Measurements from ENCODE around the gene PAPLN.
A peak's percentile ranks its signal among the peaks of the same experiment; 100 is the strongest.
"Not testable (repeated sequence)": the region's sequence is repeated elsewhere in the genome, so short reads cannot be mapped to it uniquely, and the experiment has no call there.

PAPLN gene, protein sequence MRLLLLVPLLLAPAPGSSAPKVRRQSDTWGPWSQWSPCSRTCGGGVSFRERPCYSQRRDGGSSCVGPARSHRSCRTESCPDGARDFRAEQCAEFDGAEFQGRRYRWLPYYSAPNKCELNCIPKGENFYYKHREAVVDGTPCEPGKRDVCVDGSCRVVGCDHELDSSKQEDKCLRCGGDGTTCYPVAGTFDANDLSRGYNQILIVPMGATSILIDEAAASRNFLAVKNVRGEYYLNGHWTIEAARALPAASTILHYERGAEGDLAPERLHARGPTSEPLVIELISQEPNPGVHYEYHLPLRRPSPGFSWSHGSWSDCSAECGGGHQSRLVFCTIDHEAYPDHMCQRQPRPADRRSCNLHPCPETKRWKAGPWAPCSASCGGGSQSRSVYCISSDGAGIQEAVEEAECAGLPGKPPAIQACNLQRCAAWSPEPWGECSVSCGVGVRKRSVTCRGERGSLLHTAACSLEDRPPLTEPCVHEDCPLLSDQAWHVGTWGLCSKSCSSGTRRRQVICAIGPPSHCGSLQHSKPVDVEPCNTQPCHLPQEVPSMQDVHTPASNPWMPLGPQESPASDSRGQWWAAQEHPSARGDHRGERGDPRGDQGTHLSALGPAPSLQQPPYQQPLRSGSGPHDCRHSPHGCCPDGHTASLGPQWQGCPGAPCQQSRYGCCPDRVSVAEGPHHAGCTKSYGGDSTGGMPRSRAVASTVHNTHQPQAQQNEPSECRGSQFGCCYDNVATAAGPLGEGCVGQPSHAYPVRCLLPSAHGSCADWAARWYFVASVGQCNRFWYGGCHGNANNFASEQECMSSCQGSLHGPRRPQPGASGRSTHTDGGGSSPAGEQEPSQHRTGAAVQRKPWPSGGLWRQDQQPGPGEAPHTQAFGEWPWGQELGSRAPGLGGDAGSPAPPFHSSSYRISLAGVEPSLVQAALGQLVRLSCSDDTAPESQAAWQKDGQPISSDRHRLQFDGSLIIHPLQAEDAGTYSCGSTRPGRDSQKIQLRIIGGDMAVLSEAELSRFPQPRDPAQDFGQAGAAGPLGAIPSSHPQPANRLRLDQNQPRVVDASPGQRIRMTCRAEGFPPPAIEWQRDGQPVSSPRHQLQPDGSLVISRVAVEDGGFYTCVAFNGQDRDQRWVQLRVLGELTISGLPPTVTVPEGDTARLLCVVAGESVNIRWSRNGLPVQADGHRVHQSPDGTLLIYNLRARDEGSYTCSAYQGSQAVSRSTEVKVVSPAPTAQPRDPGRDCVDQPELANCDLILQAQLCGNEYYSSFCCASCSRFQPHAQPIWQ

DNA sequence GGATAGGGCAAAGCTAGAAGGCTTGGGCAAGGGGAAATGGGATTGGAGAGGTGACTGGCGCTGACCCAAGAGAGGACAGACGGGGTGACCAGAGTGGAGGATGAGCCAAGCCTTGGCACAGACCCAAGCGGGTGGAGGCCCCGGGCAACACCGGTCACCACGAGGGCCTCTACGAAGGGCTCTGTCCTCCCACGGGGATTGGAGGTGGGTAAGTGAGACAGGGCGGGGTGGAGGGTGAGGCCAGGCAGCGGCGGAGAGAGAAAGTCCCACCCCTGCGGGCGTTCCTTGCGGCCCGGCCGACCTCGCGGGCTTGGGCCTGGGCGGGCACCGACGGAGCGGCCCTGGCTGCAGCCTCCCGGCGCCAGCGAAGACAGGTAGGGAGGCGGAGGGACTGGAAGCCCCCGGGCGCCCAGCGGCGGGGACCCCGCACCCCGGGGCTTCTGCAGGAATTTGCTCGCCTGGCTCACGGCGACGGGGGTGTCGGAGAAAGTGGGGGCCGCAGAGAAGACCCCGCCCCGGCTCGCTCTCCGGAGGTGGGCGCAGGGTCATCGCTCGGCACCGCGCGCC, at the start of gene PAPLN:
Gene PAPLN, plus strand, starts transcription at position 288 of the 567 bp plus-strand sequence. CDS start 2,273 bp downstream, outside the sequence.
- peak; percentile 30 for DNase-seq

DNA sequence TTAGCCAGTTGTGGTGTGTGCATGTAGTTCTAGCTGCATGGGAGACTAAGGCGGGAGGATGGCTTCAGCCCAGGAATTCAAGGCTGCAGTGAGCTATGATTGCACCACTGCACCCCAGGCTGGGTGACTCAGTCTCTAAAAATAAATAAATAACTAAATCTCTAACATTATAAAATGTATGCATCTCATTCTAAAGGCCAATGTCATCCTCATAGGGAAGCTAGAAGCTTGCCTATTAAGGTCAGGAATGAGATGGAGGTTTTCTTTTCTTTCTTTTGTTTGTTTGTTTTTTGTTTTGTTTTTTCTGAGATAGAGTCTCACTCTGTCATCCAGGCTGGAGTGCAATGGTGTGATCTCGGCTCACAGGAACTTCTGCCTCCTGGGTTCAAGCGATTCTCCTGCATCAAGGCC, 48.8 kb upstream of the PAPLN start:
- DNase-seq, result no peak

DNA sequence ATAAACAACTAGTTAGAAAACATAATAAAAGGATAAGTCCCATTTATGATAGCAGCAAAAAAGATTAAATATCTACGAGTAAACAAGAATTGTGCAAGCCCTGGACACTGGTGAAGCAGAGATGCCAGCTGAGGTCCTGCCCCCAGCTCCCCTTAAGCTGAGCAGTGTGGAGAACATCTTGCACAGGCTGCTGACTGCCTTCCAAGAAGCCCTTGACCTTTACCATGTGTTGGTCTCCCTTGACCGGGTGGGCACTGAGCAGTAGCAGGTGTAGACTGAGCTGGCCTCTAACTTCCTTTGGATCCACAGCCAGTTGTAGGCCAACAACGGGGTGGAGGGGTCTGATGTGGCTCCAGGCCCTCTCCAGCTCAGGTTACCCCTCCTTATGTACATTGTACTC, 47.7 kb upstream of the PAPLN start:
- DNase-seq, result no peak

DNA sequence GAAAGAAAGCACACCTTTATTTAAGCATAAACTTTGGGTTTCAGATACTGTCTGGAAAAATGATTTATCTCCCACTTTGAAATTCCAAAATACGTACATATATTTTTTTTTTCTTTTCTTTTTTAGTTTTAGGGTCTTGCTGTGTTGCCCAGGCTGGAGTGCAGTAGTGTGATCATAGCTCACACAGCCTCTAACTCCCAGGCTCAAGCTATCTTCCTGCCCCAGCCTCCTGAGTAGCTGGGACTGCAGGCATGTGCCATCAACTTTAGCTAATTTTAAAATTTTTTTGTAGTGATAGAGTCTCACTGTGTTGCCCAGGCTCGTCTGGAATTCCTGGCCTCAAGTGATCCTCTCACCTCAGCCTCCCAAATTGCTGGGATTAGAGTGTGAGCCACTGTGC, 45.9 kb upstream of the PAPLN start:
- no peak for DNase-seq

DNA sequence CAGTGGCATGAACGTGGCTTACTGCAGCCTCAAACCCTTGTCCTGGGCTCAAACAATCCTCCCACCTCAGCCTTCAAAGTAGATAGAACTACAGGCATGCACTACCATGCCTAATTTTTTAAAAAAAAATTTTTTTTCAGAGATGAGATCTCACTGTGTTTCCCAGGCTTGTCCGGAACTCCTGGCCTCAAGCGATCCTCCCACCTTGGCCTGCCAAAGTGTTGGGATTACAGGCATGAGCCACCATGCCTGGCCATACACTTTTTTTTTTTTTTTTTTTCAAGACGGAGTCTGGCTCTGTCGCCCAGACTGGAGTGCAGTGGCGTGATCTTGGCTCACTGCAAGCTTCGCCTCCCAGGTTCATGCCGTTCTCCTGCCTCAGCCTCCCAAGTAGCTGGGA, 43.0 kb upstream of the PAPLN start:
- not testable (repeated sequence) for DNase-seq

DNA sequence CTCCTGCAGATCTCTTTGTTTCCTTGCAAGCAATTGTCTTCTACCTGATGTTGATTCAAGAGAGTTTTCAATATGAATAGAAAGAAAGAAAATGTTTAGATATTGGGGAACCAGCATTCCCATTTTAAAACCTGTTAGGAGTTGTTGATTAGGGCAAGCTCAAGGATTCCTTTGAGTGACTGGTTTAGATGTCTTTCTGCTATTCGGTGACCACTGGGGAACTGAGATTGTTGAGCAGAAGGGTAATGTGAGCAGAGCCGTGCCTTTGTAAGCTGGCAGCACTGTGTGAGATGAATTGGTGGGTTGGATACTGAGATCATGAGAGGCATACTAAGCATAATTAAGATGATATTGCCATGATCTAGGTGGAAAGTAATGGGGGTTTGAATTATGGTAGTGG, 39.1 kb upstream of the PAPLN start:
- no peak for DNase-seq

DNA sequence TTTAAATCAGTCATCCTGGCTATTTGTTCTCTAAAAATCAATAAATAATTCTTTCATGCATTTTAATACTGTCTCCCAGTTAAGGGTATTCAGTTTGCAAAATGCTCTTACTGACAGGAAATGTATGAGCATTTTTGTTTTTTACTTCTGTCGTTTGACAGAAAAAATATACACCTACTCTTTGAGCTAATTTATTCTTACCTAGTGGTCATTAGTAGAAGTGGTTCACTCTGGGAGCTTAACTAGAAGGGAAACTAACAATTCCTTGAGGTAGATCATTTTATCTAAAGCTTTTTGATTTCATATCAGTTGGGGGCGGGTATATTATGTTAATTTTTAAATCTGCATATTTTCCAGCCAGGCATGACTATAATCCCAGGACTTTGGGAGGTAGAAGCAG, 33.8 kb upstream of the PAPLN start:
- no peak for DNase-seq

DNA sequence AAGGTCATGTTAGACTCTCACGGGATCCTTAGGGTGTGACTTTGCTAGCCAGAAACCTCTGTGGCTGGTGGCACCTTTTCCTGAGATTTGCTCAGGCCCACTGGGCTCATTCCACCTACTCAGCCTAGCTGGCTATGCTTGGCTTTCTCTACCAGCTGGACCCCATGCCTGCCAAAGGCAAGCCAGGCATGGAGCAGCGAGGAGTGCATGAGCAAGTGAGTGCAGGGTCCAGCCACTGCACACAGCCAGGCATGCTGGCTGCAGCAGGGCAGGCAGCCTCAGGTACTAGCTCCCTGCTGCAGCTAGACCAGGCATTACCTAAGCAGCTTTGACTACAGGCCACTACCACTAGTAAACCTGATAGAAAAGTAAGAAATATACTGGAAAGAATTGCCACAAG, 29.7 kb upstream of the PAPLN start:
- no peak for DNase-seq

DNA sequence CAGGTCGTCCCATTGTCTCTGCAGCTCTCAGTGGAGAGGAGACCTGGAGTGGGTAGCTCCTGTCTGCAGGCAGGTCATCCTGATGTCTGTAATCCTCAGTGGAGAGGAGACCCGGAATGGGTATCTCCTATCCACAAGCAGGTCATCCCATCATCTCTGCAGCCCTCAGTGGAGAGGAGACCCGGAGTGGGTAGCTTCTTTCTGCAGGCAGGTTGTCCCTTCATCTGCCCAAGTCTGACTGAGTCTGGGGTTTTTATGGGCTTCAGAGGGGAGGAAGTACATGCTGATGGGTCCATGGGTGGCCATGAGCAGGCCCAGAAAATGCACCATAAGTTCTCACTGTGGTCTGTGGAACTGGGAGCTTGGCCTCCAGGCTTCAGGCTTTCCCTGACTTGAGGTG, 28.9 kb upstream of the PAPLN start:
- no peak for DNase-seq

DNA sequence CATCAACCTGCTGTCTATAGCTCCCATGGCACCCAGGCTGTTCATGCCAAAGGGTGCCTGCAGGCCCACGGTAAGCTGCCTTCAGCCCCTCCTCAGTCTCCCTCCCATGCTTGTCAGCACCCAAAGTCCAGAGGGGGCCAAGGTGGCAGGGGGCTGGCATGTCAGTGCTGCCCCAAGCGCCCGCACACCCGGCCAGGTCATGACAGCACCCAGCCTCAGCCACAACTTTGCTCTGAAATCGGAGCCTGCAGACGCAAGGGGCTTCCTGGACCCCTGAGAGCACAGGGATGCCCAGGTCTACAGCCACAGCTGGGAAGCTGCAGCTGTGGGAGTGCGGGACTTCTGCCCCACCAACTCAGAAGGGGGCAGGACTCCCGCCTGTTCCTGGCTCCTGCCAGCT, 28.5 kb upstream of the PAPLN start:
- DNase-seq, result no peak

DNA sequence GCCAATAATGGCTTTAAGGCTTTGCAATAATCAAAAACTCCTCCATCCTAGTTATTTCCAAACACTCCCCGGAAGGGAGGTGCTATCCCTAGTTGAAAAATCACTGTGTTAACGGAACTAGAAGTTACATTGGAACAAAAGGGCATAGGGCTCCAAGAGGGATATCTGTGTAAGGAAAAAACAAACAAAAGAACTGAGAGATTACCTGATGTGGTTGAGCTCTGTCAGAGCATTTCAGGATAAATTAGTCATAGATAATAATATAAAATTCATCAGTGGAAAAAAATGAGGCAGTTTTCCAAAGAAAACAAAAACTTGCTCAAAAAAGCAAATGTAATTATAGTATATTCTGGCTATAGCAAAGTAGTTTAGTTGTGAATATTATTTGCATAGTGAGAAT, 27.4 kb upstream of the PAPLN start:
- DNase-seq, result no peak

DNA sequence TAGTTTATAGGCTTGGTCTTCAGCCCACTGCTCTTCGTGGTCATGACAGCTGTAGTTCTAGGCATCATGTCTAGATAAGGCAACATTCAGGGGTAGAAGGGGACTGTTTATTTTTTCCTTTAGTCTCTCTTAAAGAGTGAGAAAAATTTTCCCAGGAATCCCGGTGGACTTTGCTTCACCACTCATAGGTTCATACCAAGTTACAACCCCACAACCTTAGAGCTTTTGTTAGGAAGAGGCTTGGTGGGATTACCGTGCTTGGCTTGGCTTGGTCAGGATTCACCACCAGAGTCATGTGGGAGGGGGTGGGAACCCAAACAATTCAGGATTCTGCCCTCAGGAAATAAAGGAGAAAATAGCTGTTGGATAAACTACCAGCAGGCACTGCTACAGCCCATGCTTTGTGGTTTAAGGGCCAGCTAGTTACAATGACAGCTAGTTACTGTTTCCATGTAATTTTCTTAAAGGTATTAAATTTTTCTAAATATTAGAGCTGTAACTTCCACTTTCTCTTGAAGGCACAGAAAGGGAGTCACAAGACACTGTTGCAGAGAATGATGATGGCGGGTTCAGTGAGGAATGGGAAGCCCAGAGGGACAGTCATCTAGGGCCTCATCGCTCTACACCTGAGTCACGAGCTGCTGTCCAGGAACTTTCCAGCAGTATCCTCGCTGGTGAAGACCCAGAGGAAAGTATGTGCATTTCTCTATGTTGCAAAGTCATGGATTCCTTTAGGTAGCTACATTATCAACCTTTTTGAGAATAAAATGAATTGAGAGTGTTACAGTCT, 25.9 kb upstream of the PAPLN start:
- no peak for DNase-seq

DNA sequence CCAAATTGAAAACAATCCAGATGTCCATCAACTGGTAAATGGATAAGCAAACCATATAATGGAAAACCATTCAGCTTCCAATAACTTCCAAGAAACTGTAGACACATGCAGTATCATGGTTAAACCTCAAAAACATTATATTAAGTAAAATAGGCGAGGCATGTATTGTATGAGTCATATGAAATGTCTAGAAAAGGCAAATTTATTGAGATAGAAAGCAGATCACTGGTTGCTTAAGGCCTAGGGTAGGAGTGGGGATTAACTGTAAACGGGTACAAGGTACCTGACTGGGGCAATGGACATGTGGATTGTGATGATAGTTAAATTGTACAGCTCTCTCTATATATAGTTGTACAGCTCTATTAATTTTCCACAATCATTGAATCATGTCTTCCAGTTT, 21.3 kb upstream of the PAPLN start:
- no peak for DNase-seq

DNA sequence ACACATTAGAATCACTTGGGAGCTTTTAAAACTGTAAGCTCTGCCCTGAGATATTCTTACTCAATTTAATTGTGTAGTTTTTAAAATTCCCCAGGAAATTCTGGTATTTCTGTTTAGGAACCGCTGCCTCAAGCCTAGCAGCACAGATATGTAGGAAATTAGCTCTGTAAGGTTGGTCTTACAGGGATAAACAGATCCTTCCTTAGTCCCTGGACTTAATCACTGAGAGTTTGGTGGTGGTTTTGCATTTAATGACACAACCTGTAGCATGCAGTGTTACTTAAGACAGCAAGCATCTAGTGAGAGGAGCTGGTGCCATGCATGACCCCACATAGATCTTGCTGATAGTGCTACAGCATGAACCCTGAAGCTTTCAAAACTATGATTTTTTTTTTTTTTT, 19.9 kb upstream of the PAPLN start:
- DNase-seq, result no peak

DNA sequence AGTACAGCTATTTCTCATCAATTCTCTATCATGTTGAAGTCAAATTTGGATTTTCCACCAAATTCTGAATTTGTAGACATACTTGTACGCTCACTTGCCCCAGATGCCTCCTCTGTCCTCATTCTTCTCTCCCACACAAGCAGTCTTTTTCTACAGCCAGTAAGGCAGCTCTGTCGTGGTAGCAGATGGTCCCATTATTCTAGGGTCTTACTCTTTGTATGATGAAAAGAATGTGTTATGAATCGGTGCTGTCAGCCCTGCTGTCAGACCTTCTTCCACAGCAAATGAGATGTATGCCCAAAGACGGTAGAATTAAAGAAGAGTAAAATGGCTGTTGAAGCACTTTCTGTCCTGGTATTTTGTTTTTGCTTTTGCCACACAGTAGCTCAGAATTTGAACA, 17.2 kb upstream of the PAPLN start:
- no peak for DNase-seq

DNA sequence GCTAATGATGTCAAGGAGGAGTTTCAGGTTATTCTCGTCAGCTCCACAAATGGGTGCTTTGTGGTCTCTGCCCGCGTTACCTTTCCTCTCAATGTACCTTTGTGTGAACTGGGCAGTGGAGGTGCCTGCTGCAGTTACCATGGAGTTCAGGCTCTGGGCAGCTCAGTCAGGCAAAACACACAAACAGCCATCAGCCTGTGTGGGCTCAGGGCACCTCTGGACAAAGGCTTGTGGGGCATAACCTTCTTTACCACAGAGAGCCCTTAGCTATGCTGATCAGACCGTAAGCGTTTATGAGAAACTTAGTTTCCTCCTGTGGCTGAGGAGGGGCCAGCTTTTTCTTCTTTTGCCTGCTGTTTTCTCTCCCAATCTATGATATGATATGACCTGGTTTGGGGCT, 16.7 kb upstream of the PAPLN start:
- DNase-seq, result no peak

DNA sequence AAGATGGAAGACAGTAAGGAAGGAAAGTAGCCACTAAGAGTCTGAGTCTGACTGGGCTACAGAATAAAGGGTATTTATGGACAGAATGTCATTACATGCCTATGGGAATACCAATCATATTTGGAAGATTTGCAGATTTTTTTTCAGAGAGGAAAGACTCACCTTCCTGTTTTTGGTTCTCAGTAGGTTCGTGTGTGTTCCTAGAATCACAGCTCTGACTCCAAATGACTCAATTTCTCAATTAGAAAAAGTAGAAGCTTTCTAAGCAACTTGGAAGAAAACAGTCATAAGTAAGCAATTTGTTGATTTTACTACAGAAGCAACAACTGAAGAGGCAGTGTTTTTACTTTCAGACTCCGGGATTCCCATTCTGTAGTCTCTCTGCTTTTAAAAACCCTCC, 15.4 kb upstream of the PAPLN start:
- DNase-seq, result no peak

DNA sequence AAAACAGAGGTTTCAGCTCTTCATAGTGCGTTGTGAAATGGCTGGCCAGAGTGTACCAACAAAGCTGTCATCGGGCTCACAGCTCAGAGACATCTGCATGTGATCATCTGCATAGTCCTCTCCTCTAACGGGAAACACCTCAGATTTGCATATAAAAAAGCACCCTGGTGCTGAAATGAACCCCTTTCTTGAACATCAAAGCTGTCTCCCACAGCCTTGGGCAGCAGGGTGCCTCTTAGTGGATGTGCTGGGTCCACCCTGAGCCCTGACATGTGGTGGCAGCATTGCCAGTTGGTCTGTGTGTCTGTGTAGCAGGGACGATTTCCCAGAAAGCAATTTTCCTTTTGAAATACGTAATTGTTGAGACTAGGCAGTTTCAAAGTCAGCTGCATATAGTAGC, 14.3 kb upstream of the PAPLN start:
- no peak for DNase-seq

DNA sequence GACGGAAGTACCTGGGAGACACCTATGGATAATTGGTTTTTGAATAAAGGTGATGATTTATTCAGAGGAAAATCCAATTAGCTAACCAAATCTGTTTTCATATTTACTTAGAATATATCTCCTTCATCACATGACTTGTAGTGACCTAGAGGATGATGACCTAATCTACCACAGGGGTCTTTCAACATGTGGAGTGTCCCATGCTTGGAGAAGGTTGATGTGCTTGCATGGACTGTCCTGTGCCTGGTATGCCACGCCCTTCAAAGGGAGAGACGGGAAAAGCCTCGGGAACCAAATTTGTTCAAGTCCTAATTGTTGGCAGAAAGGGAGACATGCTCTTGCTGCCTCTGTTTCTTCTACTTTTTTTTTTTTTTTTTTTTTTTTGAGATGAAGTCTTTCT, 11.8 kb upstream of the PAPLN start:
- no peak for DNase-seq

DNA sequence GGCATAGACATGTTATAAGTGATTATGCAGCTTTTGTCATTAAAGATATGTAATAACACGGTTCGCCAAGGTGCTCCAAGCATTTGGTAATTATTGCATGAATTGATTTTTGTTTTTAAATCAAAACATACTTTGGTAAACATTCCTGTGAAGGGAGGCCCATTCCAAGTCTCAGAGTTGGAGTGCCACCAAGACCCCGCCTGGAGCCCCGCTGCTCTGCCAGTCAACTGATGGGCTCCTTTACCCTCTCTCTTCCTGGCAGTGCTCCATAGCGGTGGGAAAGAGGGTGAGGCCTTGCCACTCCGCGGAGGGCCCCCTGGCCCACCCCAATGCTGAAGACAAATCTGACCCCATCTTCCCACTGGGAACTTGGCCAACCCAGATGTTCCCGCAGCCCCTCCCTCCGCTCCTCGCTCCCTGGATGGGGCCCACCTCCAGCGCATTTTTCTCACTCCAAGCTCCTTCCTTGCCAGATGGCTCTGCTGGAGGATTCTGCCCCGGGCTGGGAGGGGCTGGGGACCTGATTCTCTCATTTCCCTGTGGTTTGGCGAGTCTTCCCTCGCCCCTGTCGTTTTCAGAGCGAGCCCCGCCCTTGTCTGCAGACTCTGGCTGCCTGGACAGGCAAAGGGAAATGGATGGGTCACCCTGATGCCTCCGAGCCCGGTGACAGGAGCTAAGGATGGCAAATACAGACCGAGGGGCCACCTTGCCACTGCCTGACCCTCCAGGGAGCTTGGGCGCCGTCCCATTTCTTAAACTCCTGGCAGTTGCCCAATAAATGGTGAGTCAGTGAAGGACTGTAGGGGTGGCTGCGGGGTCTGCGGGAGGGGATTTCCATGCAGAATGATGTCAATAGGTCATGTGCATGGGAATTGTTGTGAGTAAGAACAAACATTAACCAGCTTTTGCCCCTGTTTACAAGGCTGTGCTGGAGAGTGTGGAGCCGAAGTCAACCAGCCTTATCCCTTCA, 9.2 kb upstream of the PAPLN start:
- DNase-seq, result no peak

DNA sequence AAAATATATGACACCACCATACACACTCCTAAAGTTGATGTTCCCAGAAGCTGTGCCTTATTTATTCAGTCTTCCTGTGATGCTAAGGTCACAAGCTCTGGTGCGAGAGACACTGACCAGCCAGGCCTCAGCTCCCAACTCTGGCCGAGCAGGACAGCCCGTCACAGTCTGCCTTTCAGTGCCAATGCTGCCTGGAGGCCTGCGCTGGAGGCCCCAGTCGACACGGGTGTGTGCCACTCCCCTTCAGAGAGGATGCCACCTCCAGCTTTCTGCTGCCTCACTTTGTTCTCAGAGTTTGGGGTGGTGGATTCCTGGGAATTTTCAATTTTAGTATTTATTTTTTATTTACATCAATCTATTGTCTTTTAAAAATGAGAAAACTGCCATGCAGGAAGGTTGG, 7.3 kb upstream of the PAPLN start:
- DNase-seq, result no peak
